Esophagus squamous epithelium (tissue), 5 donors: ENCODE measurements around the gene DYNC1I1. TPM values are rescaled to one million over a fixed set of nuclear protein-coding genes. Genes with fewer than 3 reads are reported as not detected.

Experiments used
- DNase-seq: peaks from one replicate; lab custom pipeline; 2025; lab: John Stamatoyannopoulos, UW
- H3K27ac ChIP-seq, 4 donors: fragments of 200-600 bp; sonication (generic); one replicate each; pipeline ENCODE4 v1.5.1; 2016 to 2019; ENCODE audit warnings: mild to moderate bottlenecking in 1 of 4
- H3K27me3 ChIP-seq, 4 donors: fragments of 200-600 bp; sonication (generic); 1 replicate in 3 of 4; 2 replicates in 1 of 4; pipeline versions ENCODE4 v1.5.1 to v1.6.0; 2017 to 2021; ENCODE audit warnings: antibody characterized with exemption in 1 of 4
- H3K36me3 ChIP-seq, 3 donors: fragments of 200-600 bp; sonication (generic); one replicate each; pipeline ENCODE4 v1.5.1; 2016 to 2019
- H3K4me1 ChIP-seq, 3 donors: fragments of 200-600 bp; sonication (generic); one replicate each; pipeline ENCODE4 v1.5.1; 2017 to 2019
- H3K4me3 ChIP-seq, 4 donors: fragments of 200-600 bp; sonication (generic); 1 replicate in 3 of 4; 2 replicates in 1 of 4; pipeline ENCODE4 v1.5.1; 2016 to 2019; ENCODE audit warnings: mild to moderate bottlenecking in 2 of 4, moderate library complexity in 1 of 4
- H3K9me3 ChIP-seq, 3 donors: fragments of 200-600 bp; sonication (generic); one replicate each; pipeline ENCODE4 v1.5.1; 2016 to 2019
- POLR2A ChIP-seq, 4 donors: fragments of 450-650 bp; IDR thresholded peaks; one replicate each; pipeline ENCODE4 v1.6.1; 2017; ENCODE audit warnings: antibody characterized with exemption in 4 of 4, mild to moderate bottlenecking in 4 of 4, moderate library complexity in 3 of 4
- WGBS, 2 donors: methylation state at CpG; one replicate each; pipeline ENCODE4 v1.1.5; 2018; 5-methylcytosine and 5-hydroxymethylcytosine counted together
- intact Hi-C: fragments of 100-400 bp; cut with DNase I; formaldehyde crosslinking; loops from one replicate; pipeline ENCODE4 v1.15.0; 2022
- total RNA-seq, 4 donors: library from RNA; depleted of rRNA; stranded (reverse); fragments of >200 nt; gene quantifications; one replicate each; pipeline ENCODE4 v1.1.0, GENCODE V29; 2016
- TF ChIP-seq, protein P1 (sequence below), 6 experiments: fragments of 450-650 bp in 4 of 6; fragments of 200-600 bp in 2 of 6; sonication (generic) in 2 of 6; IDR thresholded peaks; one replicate each; pipeline ENCODE4 v1.5.1; 2016 to 2019; ENCODE audit warnings: antibody characterized with exemption in 6 of 6, mild to moderate bottlenecking in 4 of 6, moderate library complexity in 4 of 6
- donor health status: DM: yes; HTN: yes; CAD: no.

Gene DYNC1I1
- total RNA-seq, 4 donors from 2014 or later = 2.0 to 8.0 (median 2.4) TPM

DNA sequence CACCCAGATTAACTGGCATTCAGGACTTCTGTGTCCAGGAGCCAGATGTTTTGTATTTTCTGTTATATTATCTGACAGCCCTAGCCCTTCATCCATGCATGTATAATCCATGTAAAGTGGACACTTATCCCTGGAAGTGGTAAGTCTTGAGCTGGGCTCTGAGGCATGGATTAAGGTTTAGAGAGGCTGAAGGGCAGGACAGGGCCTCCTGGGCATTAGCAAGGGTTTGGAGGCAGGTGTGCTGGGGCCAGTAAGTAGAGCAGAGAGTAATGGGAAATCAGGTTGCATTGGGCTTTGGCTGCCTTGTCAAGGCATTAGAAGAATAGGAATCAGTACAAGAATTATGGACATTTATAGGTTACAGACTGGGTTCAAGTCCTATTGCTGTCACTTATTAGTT is 138.0 kb downstream of the DYNC1I1 start:
- intact Hi-C loops = loop anchor here (10.0 kb wide), 1 partner anchor 1124 kb away; no protein-coding TSS in a partner anchor
- no peak overlapping the region for H3K4me3 ChIP-seq
- TF ChIP-seq, protein P1, sequence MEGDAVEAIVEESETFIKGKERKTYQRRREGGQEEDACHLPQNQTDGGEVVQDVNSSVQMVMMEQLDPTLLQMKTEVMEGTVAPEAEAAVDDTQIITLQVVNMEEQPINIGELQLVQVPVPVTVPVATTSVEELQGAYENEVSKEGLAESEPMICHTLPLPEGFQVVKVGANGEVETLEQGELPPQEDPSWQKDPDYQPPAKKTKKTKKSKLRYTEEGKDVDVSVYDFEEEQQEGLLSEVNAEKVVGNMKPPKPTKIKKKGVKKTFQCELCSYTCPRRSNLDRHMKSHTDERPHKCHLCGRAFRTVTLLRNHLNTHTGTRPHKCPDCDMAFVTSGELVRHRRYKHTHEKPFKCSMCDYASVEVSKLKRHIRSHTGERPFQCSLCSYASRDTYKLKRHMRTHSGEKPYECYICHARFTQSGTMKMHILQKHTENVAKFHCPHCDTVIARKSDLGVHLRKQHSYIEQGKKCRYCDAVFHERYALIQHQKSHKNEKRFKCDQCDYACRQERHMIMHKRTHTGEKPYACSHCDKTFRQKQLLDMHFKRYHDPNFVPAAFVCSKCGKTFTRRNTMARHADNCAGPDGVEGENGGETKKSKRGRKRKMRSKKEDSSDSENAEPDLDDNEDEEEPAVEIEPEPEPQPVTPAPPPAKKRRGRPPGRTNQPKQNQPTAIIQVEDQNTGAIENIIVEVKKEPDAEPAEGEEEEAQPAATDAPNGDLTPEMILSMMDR (IDR thresholded peaks at IDR 0.05) = no peak
- no peak for TF ChIP-seq POLR2A (IDR thresholded peaks at IDR 0.05)
- no peaks in the 10 kb centered on the region for H3K4me1 ChIP-seq
- no peak for DNase-seq
- H3K36me3 ChIP-seq = no peaks in the 10 kb centered on the region
- H3K9me3 ChIP-seq = no peaks in the 10 kb centered on the region
- no peaks in the 10 kb centered on the region for H3K27me3 ChIP-seq
- H3K27ac ChIP-seq = no peak overlapping the region

DNA sequence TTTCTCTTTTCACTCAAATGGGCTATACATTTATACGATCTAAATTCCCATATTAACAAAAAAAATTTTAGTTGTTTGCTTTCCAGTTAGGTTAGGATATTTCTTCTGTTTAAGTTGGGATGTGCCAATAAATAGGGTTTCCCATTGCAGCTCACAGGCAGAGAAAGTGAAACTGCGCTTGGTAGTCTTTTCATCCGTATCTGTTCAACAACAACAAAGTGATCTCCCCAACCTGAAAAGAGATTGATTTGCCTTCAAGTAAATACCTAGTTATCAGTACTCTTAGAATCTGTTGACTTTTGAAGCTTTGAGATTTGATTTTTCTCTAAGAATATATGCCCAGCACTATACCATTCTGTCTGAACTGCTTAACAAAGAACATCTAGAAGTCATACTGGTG is 143.4 kb downstream of the DYNC1I1 start:
- intact Hi-C loops = loop anchor here (10.0 kb wide), 1 partner anchor 1119 kb away; no protein-coding TSS in a partner anchor
- H3K4me1 ChIP-seq = peaks cover 0 to 6% (median 0%) of the 10 kb centered on the region in 3 donors
- TF ChIP-seq, protein P1 (IDR thresholded peaks at IDR 0.05) = no peak
- TF ChIP-seq POLR2A (IDR thresholded peaks at IDR 0.05) = no peak
- WGBS, 2 donors = 66 to 70% methylated on average over 3 of the region's 3 CpGs
- no peak overlapping the region for H3K27ac ChIP-seq
- H3K27me3 ChIP-seq = peaks cover 0 to 3% (median 0%) of the 10 kb centered on the region in 4 donors
- H3K9me3 ChIP-seq = no peaks in the 10 kb centered on the region
- no peaks in the 10 kb centered on the region for H3K36me3 ChIP-seq
- no peak overlapping the region for H3K4me3 ChIP-seq
- no peak for DNase-seq

- H3K4me1 ChIP-seq = peaks cover 0 to 6% (median 0%) of the 10 kb centered on the region in 3 donors
- H3K27ac ChIP-seq = no peak overlapping the region
- intact Hi-C loops = loop anchor here (10.0 kb wide), 1 partner anchor 1118 kb away; no protein-coding TSS in a partner anchor
- peak overlapping the region in 1 of 4 donors; percentile 3 for H3K4me3 ChIP-seq
- no peaks in the 10 kb centered on the region for H3K9me3 ChIP-seq
- TF ChIP-seq, protein P1 (IDR thresholded peaks at IDR 0.05) = peak; percentile 79 to 92 (median 88)
- no peak for TF ChIP-seq POLR2A (IDR thresholded peaks at IDR 0.05)
- H3K36me3 ChIP-seq = no peaks in the 10 kb centered on the region
- peaks cover 0 to 3% (median 0%) of the 10 kb centered on the region in 4 donors for H3K27me3 ChIP-seq
- 38 to 40% methylated on average over 19 of the region's 19 CpGs for WGBS, 2 donors
- no peak for DNase-seq
Measured at GRCh38 chr7:95916573-95917297, 144.4 kb downstream of the DYNC1I1 start.

- Histone ChIP-seq H3K36me3 (no peaks in the 10 kb centered on the region), H3K27ac (no peak overlapping the region), H3K4me1 (peaks cover 0 to 6% (median 0%) of the 10 kb centered on the region in 3 donors), H3K4me3 (no peak overlapping the region), H3K9me3 (no peaks in the 10 kb centered on the region), H3K27me3 (peaks cover 0 to 3% (median 0%) of the 10 kb centered on the region in 4 donors)
- no peak for TF ChIP-seq POLR2A (IDR thresholded peaks at IDR 0.05)
- TF ChIP-seq, protein P1 (IDR thresholded peaks at IDR 0.05) = no peak
- DNase-seq = no peak
- WGBS, 2 donors = 76 to 85% methylated on average over 7 to 8 of the region's 8 CpGs
- intact Hi-C loops = loop anchor here (10.0 kb wide), 1 partner anchor 1117 kb away; no protein-coding TSS in a partner anchor
Measured at GRCh38 chr7:95917634-95918033, 145.3 kb downstream of the DYNC1I1 start.

- H3K27ac ChIP-seq = no peak overlapping the region
- WGBS, 2 donors = 73 to 77% methylated on average over 2 of the region's 2 CpGs
- TF ChIP-seq, protein P1 (IDR thresholded peaks at IDR 0.05) = peak in 1 of 6 experiments; percentile 13
- no peak for TF ChIP-seq POLR2A (IDR thresholded peaks at IDR 0.05)
- DNase-seq = no peak
- intact Hi-C loops = loop anchor here (10.0 kb wide), 1 partner anchor 1115 kb away; no protein-coding TSS in a partner anchor
- no peaks in the 10 kb centered on the region for H3K9me3 ChIP-seq
- no peak overlapping the region for H3K4me3 ChIP-seq
- H3K4me1 ChIP-seq = peaks cover 0 to 6% (median 0%) of the 10 kb centered on the region in 3 donors
- no peaks in the 10 kb centered on the region for H3K36me3 ChIP-seq
- H3K27me3 ChIP-seq = peaks cover 0 to 4% (median 1%) of the 10 kb centered on the region in 4 donors
Measured at GRCh38 chr7:95919556-95919955, 147.2 kb downstream of the DYNC1I1 start.
